ENCODE data around the gene LIN9.

The LIN9 gene

DNA sequence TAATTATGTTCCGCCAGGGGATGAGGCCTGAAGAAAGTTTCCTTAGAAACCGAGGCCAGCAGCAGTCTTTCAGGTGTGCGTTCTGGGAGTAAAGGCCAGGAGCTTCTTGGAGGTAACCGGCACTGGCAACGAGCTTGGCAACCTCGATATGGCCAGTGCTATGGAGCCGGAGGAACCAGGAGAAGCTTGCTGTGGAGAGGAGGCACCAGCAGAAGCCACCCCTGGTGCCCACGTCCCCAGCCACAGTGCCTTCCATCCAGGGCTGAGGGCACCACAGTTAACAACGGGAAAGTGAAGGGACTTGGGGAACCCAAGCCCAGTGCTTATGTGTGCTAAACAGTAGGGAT, 41.5 kb upstream of the LIN9 start:
- no peaks in the 10 kb centered on the region for H3K9me2 ChIP-seq (replicated peaks; ENCODE audit: insufficient read depth, low read length)
- peak overlapping the region; percentile 36 for H2AFZ ChIP-seq (ENCODE audit: low read depth, low read length, severe bottlenecking)
- peak overlapping the region; percentile 99 for H3K27ac ChIP-seq (ENCODE audit: low read depth, low read length)
- TF ChIP-seq EZH2phosphoT487 (conservative IDR thresholded peaks at IDR 0.05; ENCODE audit: low read length) (no peak), CTCF (IDR thresholded peaks at IDR 0.05; ENCODE audit: insufficient read depth, low read length, poor library complexity, severe bottlenecking) (no peak)
- peak overlapping the region; percentile 27 for H3K4me3 ChIP-seq (ENCODE audit: insufficient read depth, low read length, poor library complexity, severe bottlenecking)
- no peaks in the 10 kb centered on the region for H3K27me3 ChIP-seq (ENCODE audit: low read length)
- H3K4me2 ChIP-seq (ENCODE audit: low read depth, low read length, poor library complexity, severe bottlenecking) = peak overlapping the region; percentile 70
- H4K20me1 ChIP-seq (ENCODE audit: low read depth, low read length) = no peaks in the 10 kb centered on the region
- no peaks in the 10 kb centered on the region for H3K36me3 ChIP-seq (ENCODE audit: low read length)
- H3K79me2 ChIP-seq (ENCODE audit: insufficient read depth, low read length) = no peaks in the 10 kb centered on the region
- no peaks in the 10 kb centered on the region for H3K9me3 ChIP-seq (ENCODE audit: insufficient read depth, low read length)
- H3F3A ChIP-seq (ENCODE audit: insufficient read depth) = peaks cover 59% of the 10 kb centered on the region
- H3K9ac ChIP-seq (ENCODE audit: low read length) = peak overlapping the region; percentile 62

GRCh38 chr1:226349801-226350518, 41.0 kb upstream of the LIN9 start:
- peak overlapping the region; percentile 27 for H3K4me3 ChIP-seq (ENCODE audit: insufficient read depth, low read length, poor library complexity, severe bottlenecking)
- H2AFZ ChIP-seq (ENCODE audit: low read depth, low read length, severe bottlenecking) = peak overlapping the region; percentile 36
- no peaks in the 10 kb centered on the region for H3K36me3 ChIP-seq (ENCODE audit: low read length)
- no peaks in the 10 kb centered on the region for H3K27me3 ChIP-seq (ENCODE audit: low read length)
- peak overlapping the region; percentile 62 for H3K9ac ChIP-seq (ENCODE audit: low read length)
- peak overlapping the region; percentile 99 for H3K27ac ChIP-seq (ENCODE audit: low read depth, low read length)
- peaks cover 59% of the 10 kb centered on the region for H3F3A ChIP-seq (ENCODE audit: insufficient read depth)
- H3K9me2 ChIP-seq (replicated peaks; ENCODE audit: insufficient read depth, low read length) = no peaks in the 10 kb centered on the region
- no peaks in the 10 kb centered on the region for H4K20me1 ChIP-seq (ENCODE audit: low read depth, low read length)
- TF ChIP-seq EZH2phosphoT487 (conservative IDR thresholded peaks at IDR 0.05; ENCODE audit: low read length) (no peak), CTCF (IDR thresholded peaks at IDR 0.05; ENCODE audit: insufficient read depth, low read length, poor library complexity, severe bottlenecking) (no peak)
- H3K9me3 ChIP-seq (ENCODE audit: insufficient read depth, low read length) = no peaks in the 10 kb centered on the region
- peak overlapping the region; percentile 70 for H3K4me2 ChIP-seq (ENCODE audit: low read depth, low read length, poor library complexity, severe bottlenecking)
- H3K79me2 ChIP-seq (ENCODE audit: insufficient read depth, low read length) = no peaks in the 10 kb centered on the region

- peaks cover 58% of the 10 kb centered on the region for H3F3A ChIP-seq (ENCODE audit: insufficient read depth)
- no peaks in the 10 kb centered on the region for H3K79me2 ChIP-seq (ENCODE audit: insufficient read depth, low read length)
- H3K27me3 ChIP-seq (ENCODE audit: low read length) = no peaks in the 10 kb centered on the region
- peak overlapping the region; percentile 70 for H3K4me2 ChIP-seq (ENCODE audit: low read depth, low read length, poor library complexity, severe bottlenecking)
- no peaks in the 10 kb centered on the region for H3K9me2 ChIP-seq (replicated peaks; ENCODE audit: insufficient read depth, low read length)
- H3K9ac ChIP-seq (ENCODE audit: low read length) = peak overlapping the region; percentile 62
- no peak overlapping the region for H3K4me3 ChIP-seq (ENCODE audit: insufficient read depth, low read length, poor library complexity, severe bottlenecking)
- TF ChIP-seq EZH2phosphoT487 (conservative IDR thresholded peaks at IDR 0.05; ENCODE audit: low read length) (no peak), CTCF (IDR thresholded peaks at IDR 0.05; ENCODE audit: insufficient read depth, low read length, poor library complexity, severe bottlenecking) (no peak)
- no peaks in the 10 kb centered on the region for H3K9me3 ChIP-seq (ENCODE audit: insufficient read depth, low read length)
- H3K27ac ChIP-seq (ENCODE audit: low read depth, low read length) = peak overlapping the region; percentile 99
- H2AFZ ChIP-seq (ENCODE audit: low read depth, low read length, severe bottlenecking) = peak overlapping the region; percentile 17
- no peaks in the 10 kb centered on the region for H3K36me3 ChIP-seq (ENCODE audit: low read length)
- no peaks in the 10 kb centered on the region for H4K20me1 ChIP-seq (ENCODE audit: low read depth, low read length)
Observed at GRCh38 chr1:226349081-226349480, 40.1 kb upstream of the LIN9 start.

Data from SU-DHL-6 (cell line).